Smooth muscle cell (in vitro differentiated cells): Measurements from ENCODE around the gene TEX36. TPM values are rescaled to one million over a fixed set of nuclear protein-coding genes. Genes with fewer than 3 reads are reported as not detected.

Experiments used
- DNase-seq: peaks from one replicate; lab custom pipeline; 2025; ENCODE audit not compliant: unreplicated experiment; lab: John Stamatoyannopoulos, UW
- H2AFZ ChIP-seq: fragments of 200-600 bp; sonication (generic); 2 replicates; pipeline ENCODE4 v1.6.0; 2016; ENCODE audit warnings: antibody characterized with exemption, low read depth, mild to moderate bottlenecking
- H3F3A ChIP-seq: fragments of 200-600 bp; sonication (generic); 2 replicates; pipeline ENCODE4 v1.6.0; 2017; ENCODE audit warnings: antibody characterized with exemption, low read depth
- H3K27ac ChIP-seq: fragments of 200-600 bp; sonication (generic); 2 replicates; pipeline ENCODE4 v1.5.1; 2016; ENCODE audit warnings: low read depth, mild to moderate bottlenecking
- H3K27me3 ChIP-seq: fragments of 200-600 bp; sonication (generic); 2 replicates; pipeline ENCODE4 v1.6.1; 2016; ENCODE audit warnings: low read depth, mild to moderate bottlenecking
- H3K36me3 ChIP-seq: fragments of 200-600 bp; sonication (generic); 2 replicates; pipeline ENCODE4 v1.5.1; 2016; ENCODE audit warnings: low read depth
- H3K4me1 ChIP-seq: fragments of 200-600 bp; sonication (generic); 2 replicates; pipeline ENCODE4 v1.5.1; 2016; ENCODE audit warnings: low read depth
- H3K4me2 ChIP-seq: fragments of 200-600 bp; sonication (generic); 2 replicates; pipeline ENCODE4 v1.6.0; 2016; ENCODE audit warnings: mild to moderate bottlenecking
- H3K4me3 ChIP-seq: fragments of 200-600 bp; sonication (generic); 2 replicates; pipeline ENCODE4 v1.5.1; 2016; ENCODE audit warnings: mild to moderate bottlenecking
- H3K79me2 ChIP-seq: fragments of 200-600 bp; sonication (generic); 2 replicates; pipeline ENCODE4 v1.6.0; 2016; ENCODE audit warnings: low read depth, mild to moderate bottlenecking
- H3K9ac ChIP-seq: fragments of 200-600 bp; sonication (generic); 2 replicates; pipeline ENCODE4 v1.6.0; 2016; ENCODE audit warnings: low read depth
- H3K9me3 ChIP-seq: fragments of 200-600 bp; sonication (generic); replicated peaks from 2 replicates; pipeline ENCODE4 v1.5.1; 2016; ENCODE audit warnings: low read depth
- H4K20me1 ChIP-seq: fragments of 200-600 bp; sonication (generic); 2 replicates; pipeline ENCODE4 v1.6.0; 2016; ENCODE audit warnings: low read depth
- CTCF ChIP-seq: fragments of 200-600 bp; sonication (generic); IDR thresholded peaks from 2 replicates; pipeline ENCODE4 v1.5.1; 2017; ENCODE audit warnings: borderline replicate concordance, mild to moderate bottlenecking, antibody characterized with exemption; ENCODE audit not compliant: insufficient read depth, poor library complexity, severe bottlenecking
- WGBS: methylation state at CpG from one replicate; pipeline ENCODE4 v1.1.7; 2016; ENCODE audit warnings: low lambda C conversion rate; 5-methylcytosine and 5-hydroxymethylcytosine counted together
- polyA plus RNA-seq: library from polyadenylated mRNA; unstranded; fragments of >200 nt; fragmentation: Nextera tagmentation; extraction: Ambion mirVana; gene quantifications from 2 replicates; pipeline ENCODE4 v1.2.1, GENCODE V29; 2016
- total RNA-seq: library from RNA; depleted of rRNA; stranded (reverse); fragments of >200 nt; gene quantifications from 2 replicates; pipeline ENCODE4 v1.2.3, GENCODE V29; 2014

TEX36 gene
- total and polyA plus RNA-seq, 2 experiments from 2014 or later, result not detected

GRCh38 chr10:125646311-125646710 lies 36.7 kb downstream of the TEX36 start:
- Histone ChIP-seq H3K4me3 (no peak overlapping the region), H3K27ac (no peak overlapping the region), H3K9me3 (no peaks in the 10 kb centered on the region), H3K27me3 (no peaks in the 10 kb centered on the region), H3K79me2 (no peaks in the 10 kb centered on the region), H3F3A (no peaks in the 10 kb centered on the region), H2AFZ (no peak overlapping the region), H3K4me2 (no peak overlapping the region), H3K4me1 (no peaks in the 10 kb centered on the region), H4K20me1 (no peaks in the 10 kb centered on the region), H3K9ac (no peak overlapping the region), H3K36me3 (no peaks in the 10 kb centered on the region)
- TF ChIP-seq CTCF, result no peak
- 66% methylated on average over 1 of the region's 1 CpG for WGBS
- no peak for DNase-seq

DNA sequence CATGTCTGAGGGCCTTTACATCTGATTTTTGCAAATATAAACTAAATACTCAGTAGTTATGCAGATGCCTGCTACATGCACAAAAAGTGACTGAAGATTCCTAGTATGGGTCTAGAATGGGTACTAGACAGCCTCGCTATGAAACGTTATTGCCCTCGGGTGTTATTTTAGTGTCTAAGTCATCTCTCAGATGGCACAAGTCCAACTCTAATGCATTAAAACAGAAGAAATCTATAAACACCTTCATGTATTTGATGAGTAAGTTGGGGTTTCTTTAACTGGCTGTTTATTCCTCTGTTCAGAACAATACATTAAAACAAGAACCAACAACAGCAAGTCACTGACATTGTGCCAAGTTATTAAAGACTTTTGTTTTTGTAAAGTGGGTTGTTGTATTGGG lies 41.6 kb downstream of the TEX36 start:
- H3K27me3 ChIP-seq, result peaks cover 3% of the 10 kb centered on the region
- DNase-seq, result no peak
- H3K9ac ChIP-seq, result no peak overlapping the region
- H4K20me1 ChIP-seq, result no peaks in the 10 kb centered on the region
- H3K36me3 ChIP-seq, result no peaks in the 10 kb centered on the region
- no peak overlapping the region for H3K27ac ChIP-seq
- H3K79me2 ChIP-seq, result no peaks in the 10 kb centered on the region
- H3K9me3 ChIP-seq, result no peaks in the 10 kb centered on the region
- TF ChIP-seq CTCF, result no peak
- no peak overlapping the region for H3K4me2 ChIP-seq
- H3K4me1 ChIP-seq, result no peaks in the 10 kb centered on the region
- no peak overlapping the region for H2AFZ ChIP-seq
- no peaks in the 10 kb centered on the region for H3F3A ChIP-seq
- H3K4me3 ChIP-seq, result no peak overlapping the region
- WGBS, result 91% methylated on average over 3 of the region's 3 CpGs

GRCh38 chr10:125640653-125641052 lies 42.3 kb downstream of the TEX36 start:
- no peaks in the 10 kb centered on the region for H3K79me2 ChIP-seq
- no peaks in the 10 kb centered on the region for H3F3A ChIP-seq
- 93% methylated on average over 1 of the region's 1 CpG for WGBS
- peaks cover 3% of the 10 kb centered on the region for H3K27me3 ChIP-seq
- no peak overlapping the region for H3K4me3 ChIP-seq
- H3K4me2 ChIP-seq, result no peak overlapping the region
- H3K36me3 ChIP-seq, result no peaks in the 10 kb centered on the region
- no peak overlapping the region for H2AFZ ChIP-seq
- H4K20me1 ChIP-seq, result no peaks in the 10 kb centered on the region
- H3K9me3 ChIP-seq, result no peaks in the 10 kb centered on the region
- no peak overlapping the region for H3K27ac ChIP-seq
- H3K9ac ChIP-seq, result no peak overlapping the region
- no peaks in the 10 kb centered on the region for H3K4me1 ChIP-seq
- no peak for DNase-seq
- no peak for TF ChIP-seq CTCF

GRCh38 chr10:125639846-125640245 lies 43.1 kb downstream of the TEX36 start:
- Histone ChIP-seq H3K36me3 (no peaks in the 10 kb centered on the region), H3K27ac (no peak overlapping the region), H3K4me3 (no peak overlapping the region), H3K27me3 (peaks cover 3% of the 10 kb centered on the region), H3K4me1 (no peaks in the 10 kb centered on the region), H3F3A (no peaks in the 10 kb centered on the region), H2AFZ (no peak overlapping the region), H3K9me3 (no peaks in the 10 kb centered on the region), H4K20me1 (no peaks in the 10 kb centered on the region), H3K79me2 (no peaks in the 10 kb centered on the region), H3K4me2 (no peak overlapping the region), H3K9ac (no peak overlapping the region)
- TF ChIP-seq CTCF, result no peak
- DNase-seq, result no peak
- 80% methylated on average over 7 of the region's 7 CpGs for WGBS
